Stimulated activated CD4-positive, alpha-beta T cell treated with anti-CD3 and anti-CD28 coated beads, Interleukin-1b, Interleukin-23, amount 100 ng/mL, for 24 hours (primary cell): ENCODE measurements around the gene NEMP2.

Source experiments
- DNase-seq, 4 experiments: peaks; one replicate each; pipeline ENCODE4 v3.0.0-alpha.2; 2020; ENCODE audit warnings: low read depth in 4 of 4, low spot score in 1 of 4

The NEMP2 gene

DNA sequence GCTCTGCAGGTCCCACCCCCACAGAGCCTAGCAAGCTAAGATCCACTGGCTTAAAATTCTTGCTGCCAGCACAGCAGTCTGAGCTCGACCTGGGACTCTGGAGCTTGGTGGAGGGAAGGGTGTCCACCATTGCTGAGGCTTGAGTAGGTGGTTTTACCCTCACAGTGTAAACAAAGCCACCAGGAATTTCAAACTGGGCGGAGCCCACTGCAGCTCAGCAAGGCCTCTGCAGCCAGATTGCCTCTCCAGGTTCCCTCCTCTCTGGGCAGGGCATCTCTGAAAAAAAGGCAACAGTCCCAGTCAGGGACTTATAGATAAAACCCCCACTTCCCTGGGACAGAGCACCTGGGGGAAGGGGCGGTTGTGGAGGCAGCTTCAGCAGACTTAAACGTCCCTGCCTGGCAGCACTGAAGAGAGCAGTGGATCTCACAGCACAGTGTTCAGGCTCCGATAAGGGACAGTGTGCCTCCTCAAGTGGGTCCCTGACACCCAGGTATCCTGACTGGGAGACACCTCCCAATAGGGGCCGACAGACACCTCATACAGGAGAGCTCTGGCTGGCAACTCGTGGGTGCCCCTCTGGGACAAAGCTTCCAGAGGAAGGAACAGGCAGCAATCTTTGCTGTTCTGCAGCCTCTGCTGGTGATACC is 20.0 kb upstream of the NEMP2 start:
- DNase-seq, result no peak

DNA sequence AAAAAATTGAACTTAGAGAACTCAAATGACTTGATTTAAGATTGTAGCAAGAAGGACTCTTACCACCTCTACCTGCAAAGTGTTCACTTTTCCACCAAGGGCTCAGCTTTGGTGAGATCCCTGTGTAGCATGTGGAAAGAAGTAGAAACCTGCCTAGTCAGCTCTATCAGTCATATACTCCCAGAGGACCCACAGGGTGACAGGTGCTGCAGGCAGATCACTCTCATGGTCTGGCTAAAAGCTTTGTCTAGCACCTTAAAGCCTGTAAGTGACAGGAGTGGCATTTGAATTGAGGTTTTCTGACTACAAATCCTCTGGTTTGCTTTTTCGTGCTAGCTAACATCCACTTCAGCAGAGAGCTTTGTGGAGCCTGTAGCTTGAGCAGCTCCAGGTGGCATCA is 18.7 kb upstream of the NEMP2 start:
- no peak for DNase-seq

- DNase-seq, result no peak
These were observed 17.4 kb upstream of the NEMP2 start for GRCh38 chr2:190551928-190552327.

DNA sequence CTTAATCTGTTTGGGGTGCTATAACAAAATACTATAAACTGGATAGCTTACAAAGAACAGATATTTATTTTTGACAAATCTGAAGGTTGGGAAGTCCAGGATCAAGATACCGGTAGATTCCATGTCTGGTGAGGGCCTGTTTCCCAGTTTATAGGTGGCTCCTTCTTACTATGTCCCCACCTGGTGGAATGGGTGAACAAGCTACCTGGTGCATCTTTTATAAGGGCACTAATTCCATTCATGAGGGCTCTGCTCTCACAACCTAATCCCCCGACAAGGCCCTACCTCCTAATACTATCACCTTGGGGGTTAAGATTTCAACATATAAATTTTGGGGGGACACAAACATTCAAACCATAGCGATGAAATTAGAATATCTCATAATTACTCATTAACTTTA is 15.6 kb upstream of the NEMP2 start:
- DNase-seq, result no peak

DNA sequence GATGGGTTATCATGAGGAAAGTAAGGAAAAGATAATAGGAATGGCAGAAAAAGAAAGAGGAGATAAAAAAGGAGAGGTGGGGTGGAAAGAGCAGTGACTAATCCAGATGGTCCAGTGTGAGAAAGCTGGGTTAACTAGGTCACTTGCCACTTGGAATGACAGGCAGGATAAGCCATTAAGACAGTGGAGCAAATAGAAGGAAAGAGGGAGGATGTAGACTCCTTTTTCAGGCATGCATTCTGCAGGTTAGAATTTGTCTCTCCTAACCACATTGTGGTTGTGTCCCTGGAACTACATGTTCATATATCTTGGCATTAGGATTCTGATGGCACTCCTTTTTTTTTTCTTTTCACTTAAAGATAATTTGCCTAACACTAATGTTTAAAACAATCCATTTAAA is 13.4 kb upstream of the NEMP2 start:
- DNase-seq, result no peak

DNA sequence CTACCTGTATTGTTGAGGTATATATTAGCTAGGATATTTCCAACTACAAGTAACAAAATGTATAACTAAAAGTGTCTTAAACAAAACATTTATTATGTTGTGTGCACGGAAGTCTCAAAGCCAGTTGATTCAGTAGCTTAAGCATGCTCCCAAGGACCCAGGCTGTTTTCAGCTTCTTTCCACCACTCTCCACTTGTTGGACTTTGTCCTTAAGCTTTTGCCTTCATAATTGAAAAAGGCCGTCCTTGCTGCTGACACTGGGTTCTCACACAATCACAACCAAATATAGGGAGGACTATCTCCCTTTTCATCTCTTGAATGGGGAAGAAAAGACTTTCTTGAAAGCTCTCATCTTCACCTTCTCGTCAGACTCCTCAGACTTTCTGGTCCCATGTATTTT is 12.2 kb upstream of the NEMP2 start:
- DNase-seq, result no peak

- no peak for DNase-seq
These were observed 11.2 kb upstream of the NEMP2 start for GRCh38 chr2:190545555-190546385.

DNA sequence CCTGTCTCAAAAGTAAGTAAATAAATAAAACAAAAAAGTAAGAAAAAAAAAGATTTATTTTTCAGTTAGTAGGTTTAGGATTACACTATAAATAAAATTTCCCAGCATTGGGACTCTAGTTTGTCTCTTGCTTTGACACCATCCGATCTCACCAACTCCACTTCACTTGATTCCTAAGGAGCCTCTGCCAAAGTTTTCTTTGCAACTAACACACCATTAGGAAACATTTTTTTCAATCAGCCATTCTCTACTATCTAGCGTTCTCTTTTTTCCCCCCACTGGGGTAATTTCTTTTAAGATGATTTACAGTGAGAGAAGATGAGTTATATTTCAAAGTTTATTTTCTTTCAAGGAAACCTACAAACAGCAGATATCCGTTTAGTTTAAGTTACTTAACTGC is 10.6 kb upstream of the NEMP2 start:
- no peak for DNase-seq

GRCh38 chr2:190540048-190540447 is 5.5 kb upstream of the NEMP2 start:
- DNase-seq, result no peak

DNA sequence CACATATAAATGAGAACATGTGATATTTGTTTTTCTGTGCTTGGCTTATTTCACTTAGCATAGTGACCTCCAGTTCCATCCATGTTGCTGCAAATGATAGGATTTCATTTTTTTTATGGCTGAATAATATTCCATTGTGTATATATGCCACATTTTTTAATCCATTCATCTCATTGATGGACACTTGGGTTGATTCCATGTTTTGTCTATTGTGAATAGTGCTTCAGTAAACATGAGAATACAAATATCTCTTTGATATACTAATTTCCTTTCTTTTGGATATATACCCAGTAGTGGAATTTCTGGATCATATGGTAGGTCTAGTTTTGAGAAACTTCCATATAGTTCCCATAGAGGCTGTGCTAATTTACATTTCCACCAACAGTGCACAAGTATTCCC is 3.7 kb upstream of the NEMP2 start:
- no peak for DNase-seq

DNA sequence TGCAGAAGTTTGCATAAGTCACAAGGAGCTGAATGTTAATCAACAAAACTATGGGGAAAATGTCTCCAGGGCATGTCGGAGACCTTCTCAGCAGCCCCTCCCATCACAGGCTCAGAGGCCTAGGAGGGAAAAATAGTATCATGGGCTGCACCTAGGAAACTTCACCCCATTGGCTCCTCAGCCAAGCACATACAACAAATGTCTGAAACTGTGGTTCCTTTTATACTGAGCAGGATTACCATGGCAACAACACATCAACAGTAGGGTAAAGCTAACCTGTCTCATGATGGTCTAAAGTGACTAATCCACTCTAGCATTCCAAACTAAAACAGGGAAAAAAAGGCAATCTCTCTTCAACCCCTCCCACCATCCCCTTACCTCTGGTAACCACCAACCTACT is 3.2 kb upstream of the NEMP2 start:
- no peak for DNase-seq

DNA sequence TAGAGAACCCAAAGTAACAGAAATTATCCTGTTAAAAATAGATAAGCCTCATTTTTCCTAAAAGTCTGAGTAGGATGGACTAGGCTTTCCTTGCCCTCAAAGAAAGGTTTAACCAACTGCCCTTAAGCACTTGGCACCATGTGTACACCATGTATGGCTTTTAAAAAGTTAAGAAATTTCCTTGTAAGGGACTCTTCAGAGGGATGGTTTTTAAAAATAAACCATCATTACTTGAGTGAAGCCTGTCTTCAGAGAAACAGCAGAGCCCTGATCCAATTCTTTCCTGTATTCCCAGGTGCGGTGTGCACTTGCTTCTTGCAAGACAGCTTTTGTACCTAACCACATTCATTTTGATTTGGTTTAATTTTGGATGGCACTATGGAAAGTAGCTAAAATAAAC is 1.1 kb upstream of the NEMP2 start:
- DNase-seq, result no peak

GRCh38 chr2:190535121-190535439 is 558 bp upstream of the NEMP2 start:
- DNase-seq, result no peak

DNA sequence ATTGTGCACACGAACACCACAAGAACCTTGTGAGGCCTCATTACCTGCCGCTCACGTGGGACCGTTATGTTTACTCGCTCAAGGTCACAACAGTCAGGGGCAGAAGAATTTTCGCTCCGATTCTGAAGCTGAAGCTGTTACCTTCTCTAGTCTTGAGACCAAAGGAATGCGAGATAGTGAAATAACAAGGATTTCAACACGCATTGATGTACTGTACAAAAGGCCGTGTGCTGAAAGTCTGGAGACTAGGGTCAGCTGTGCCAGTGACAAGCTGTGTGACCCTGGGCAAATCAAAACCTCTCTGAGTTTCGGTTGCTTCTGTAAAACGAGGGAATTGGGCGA is 583 bp downstream of the NEMP2 start:
- DNase-seq, result peak in 2 of 4 experiments; percentile 29 to 33

GRCh38 chr2:190533175-190533967 is 1.2 kb downstream of the NEMP2 start:
- peak in 3 of 4 experiments; percentile 7 to 22 (median 10) for DNase-seq

- DNase-seq, result no peak
These were observed 1.9 kb downstream of the NEMP2 start for GRCh38 chr2:190532581-190532980.

GRCh38 chr2:190530248-190530900 is 4.1 kb downstream of the NEMP2 start:
- DNase-seq, result no peak

DNA sequence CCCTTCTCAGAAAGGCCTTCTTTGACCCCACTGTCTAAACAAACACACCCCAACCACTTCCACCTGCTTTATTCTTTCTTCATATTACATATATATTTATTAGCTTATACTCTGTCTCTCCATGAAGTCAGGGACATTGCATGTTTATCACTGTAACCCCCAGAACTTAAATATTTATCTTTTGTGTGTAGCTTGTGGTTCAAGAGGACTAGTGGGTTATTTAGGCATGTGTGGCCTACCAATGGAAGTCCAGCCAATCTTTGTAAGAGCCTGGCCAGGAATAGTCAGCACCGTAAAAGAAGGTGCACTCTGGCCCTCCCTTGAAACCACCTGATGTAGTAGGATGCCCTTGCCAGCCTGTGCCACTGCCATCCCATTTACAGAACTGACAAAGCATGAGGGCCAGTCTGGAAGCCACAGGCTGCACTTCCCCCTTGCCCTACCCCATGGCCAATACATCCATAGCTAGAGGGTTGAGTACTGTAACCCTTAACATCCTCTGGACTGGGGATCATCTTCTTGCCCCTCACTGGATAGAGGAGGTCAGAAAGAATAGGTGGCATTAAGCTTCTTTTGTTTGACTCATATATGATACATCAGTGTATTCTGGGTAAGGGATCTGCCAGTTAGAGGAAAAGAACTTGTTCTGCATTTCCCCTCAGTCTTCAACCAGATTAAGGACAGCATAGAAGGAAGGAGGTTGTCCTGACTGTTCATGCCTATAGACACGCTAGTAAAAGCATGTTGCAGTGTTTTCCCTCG is 4.9 kb downstream of the NEMP2 start:
- no peak for DNase-seq

GRCh38 chr2:190528521-190529001 is 6.0 kb downstream of the NEMP2 start:
- no peak for DNase-seq

DNA sequence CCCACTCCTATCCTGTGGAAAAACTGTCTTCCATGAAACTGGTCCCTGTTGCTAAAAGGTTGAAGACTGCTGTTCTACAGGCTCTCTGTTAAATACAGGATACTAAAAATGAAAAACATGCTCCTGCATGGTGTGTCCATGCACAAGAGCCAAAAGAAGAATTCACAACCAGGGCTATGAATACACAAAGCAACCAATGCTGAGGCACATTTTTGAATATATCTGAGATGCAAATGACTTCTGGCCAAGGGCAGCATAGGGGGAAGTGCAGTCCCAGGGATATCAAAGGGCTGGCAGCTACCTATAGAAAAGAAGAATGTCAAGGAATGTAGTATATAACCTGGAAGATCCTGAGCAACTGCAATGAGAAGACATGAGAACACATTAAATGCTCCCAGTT is 6.6 kb downstream of the NEMP2 start:
- DNase-seq, result no peak

DNA sequence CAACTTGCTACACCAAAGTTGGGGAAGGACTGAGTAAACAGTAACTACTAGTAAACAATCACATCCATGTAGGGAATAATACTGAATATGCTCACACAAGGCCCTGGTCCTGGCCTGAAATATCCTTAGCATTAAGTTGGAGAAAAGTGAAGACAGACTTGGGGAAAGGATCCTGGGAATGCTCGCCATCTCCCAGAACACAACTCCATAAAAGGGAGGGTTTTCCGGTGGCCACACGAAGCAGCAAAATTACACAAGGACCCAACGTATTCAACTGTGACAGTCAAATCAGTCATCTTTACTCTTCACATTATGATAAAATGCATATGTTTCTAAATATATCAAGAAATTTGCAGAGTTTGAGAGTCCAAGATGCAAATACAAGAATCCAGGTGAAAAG is 7.3 kb downstream of the NEMP2 start:
- DNase-seq, result no peak
